ENCODE data around the gene GULP1.

- TF ChIP-seq, protein P1, sequence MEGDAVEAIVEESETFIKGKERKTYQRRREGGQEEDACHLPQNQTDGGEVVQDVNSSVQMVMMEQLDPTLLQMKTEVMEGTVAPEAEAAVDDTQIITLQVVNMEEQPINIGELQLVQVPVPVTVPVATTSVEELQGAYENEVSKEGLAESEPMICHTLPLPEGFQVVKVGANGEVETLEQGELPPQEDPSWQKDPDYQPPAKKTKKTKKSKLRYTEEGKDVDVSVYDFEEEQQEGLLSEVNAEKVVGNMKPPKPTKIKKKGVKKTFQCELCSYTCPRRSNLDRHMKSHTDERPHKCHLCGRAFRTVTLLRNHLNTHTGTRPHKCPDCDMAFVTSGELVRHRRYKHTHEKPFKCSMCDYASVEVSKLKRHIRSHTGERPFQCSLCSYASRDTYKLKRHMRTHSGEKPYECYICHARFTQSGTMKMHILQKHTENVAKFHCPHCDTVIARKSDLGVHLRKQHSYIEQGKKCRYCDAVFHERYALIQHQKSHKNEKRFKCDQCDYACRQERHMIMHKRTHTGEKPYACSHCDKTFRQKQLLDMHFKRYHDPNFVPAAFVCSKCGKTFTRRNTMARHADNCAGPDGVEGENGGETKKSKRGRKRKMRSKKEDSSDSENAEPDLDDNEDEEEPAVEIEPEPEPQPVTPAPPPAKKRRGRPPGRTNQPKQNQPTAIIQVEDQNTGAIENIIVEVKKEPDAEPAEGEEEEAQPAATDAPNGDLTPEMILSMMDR (IDR thresholded peaks at IDR 0.05) = no peak
- no peak for TF ChIP-seq POLR2AphosphoS5 (IDR thresholded peaks at IDR 0.05)
- TF ChIP-seq POLR2A (IDR thresholded peaks at IDR 0.05) = no peak
- TF ChIP-seq EP300 (IDR thresholded peaks at IDR 0.05) = no peak
Observed at GRCh38 chr2:188285774-188286173, 5.9 kb upstream of the GULP1 start.
